IMR-90 (cell line): ENCODE results near the gene KRTAP21-2. TPM values are rescaled to one million over a fixed set of nuclear protein-coding genes. Genes with fewer than 3 reads are reported as not detected.

Experiments used
- ATAC-seq: fragments of 200-7000 bp; cut with Tn5 transposase; 2 replicates; pipeline ENCODE4 v1.9.1; 2020; ENCODE audit warnings: low read depth, mild to moderate bottlenecking, moderate library complexity
- Bru-seq: library from RNA; stranded (reverse); fragments of 400-500 nt; gene quantifications from one replicate; lab custom pipeline; 2021; lab: Mats Ljungman, UMichigan
- BruChase-seq, 2 experiments: library from RNA; stranded (reverse); fragments of 400-500 nt; gene quantifications; one replicate each; lab custom pipeline; 2021; lab: Mats Ljungman, UMichigan
- BruUV-seq: library from RNA; stranded (reverse); fragments of 400-500 nt; replicated peaks from 2 replicates; lab custom pipeline; 2021; lab: Mats Ljungman, UMichigan
- CTCF ChIA-PET: fragments of 300-600 bp; formaldehyde crosslinking; extraction: SDS; loops from one replicate; lab custom pipeline; 2021; ENCODE audit warnings: antibody characterized with exemption; lab: Yijun Ruan, JAX
- POLR2A ChIA-PET: fragments of 300-600 bp; sonication (Branson Sonifier 250); formaldehyde crosslinking; loops from one replicate; lab custom pipeline; 2022; ENCODE audit warnings: antibody characterized with exemption; ENCODE audit not compliant: unreplicated experiment; lab: Charles Lee
- DNase-seq: peaks from one replicate; pipeline ENCODE4 v3.0.0; 2013
- H2AFZ ChIP-seq: replicated peaks from 2 replicates; pipeline ENCODE3; 2013; ENCODE audit warnings: low read length, mild to moderate bottlenecking; ENCODE audit not compliant: poor library complexity
- H2AK5ac ChIP-seq: 2 replicates; pipeline ENCODE4 v1.6.1; 2013; ENCODE audit warnings: low read depth, low read length, inconsistent platforms
- H2AK9ac ChIP-seq: replicated peaks from 2 replicates; pipeline ENCODE3; 2013; ENCODE audit warnings: mild to moderate bottlenecking, low read depth, low read length, moderate library complexity; ENCODE audit not compliant: poor library complexity
- H2BK120ac ChIP-seq: 2 replicates; pipeline ENCODE4 v1.6.1; 2013; ENCODE audit warnings: low read depth, low read length, inconsistent platforms
- H2BK15ac ChIP-seq: 3 replicates; pipeline ENCODE4 v1.6.1; 2013; ENCODE audit warnings: low read depth, low read length, inconsistent platforms
- H2BK20ac ChIP-seq: 2 replicates; pipeline ENCODE4 v1.6.1; 2013; ENCODE audit warnings: low read depth, mild to moderate bottlenecking, inconsistent platforms, low read length, moderate library complexity
- H2BK5ac ChIP-seq: 2 replicates; pipeline ENCODE4 v1.6.1; 2013; ENCODE audit warnings: mild to moderate bottlenecking, low read depth, low read length, inconsistent platforms; ENCODE audit not compliant: poor library complexity, severe bottlenecking
- H3K14ac ChIP-seq: replicated peaks from 2 replicates; pipeline ENCODE4 v1.6.1; 2013; ENCODE audit warnings: low read depth, low read length, inconsistent platforms
- H3K18ac ChIP-seq: 2 replicates; pipeline ENCODE4 v1.6.1; 2013; ENCODE audit warnings: low read depth, low read length, control low read depth
- H3K23ac ChIP-seq: 2 replicates; pipeline ENCODE4 v1.6.1; 2013; ENCODE audit warnings: low read depth, low read length, inconsistent platforms
- H3K27ac ChIP-seq: 2 replicates; pipeline ENCODE4 v1.5.1; 2013; ENCODE audit warnings: mild to moderate bottlenecking, control low read depth, low read length; ENCODE audit not compliant: insufficient read depth
- H3K27me3 ChIP-seq: 2 replicates; pipeline ENCODE4 v1.6.1; 2013; ENCODE audit warnings: low read length; ENCODE audit not compliant: control insufficient read depth, insufficient read depth
- H3K36me3 ChIP-seq: 2 replicates; pipeline ENCODE4 v1.6.1; 2013; ENCODE audit warnings: low read length, mixed read lengths; ENCODE audit not compliant: control insufficient read depth, insufficient read depth
- H3K4ac ChIP-seq: 2 replicates; pipeline ENCODE4 v1.6.1; 2013; ENCODE audit warnings: low read depth, low read length, inconsistent platforms
- H3K4me1 ChIP-seq: 2 replicates; pipeline ENCODE4 v1.6.1; 2013; ENCODE audit warnings: low read length, mixed read lengths; ENCODE audit not compliant: control insufficient read depth, insufficient read depth
- H3K4me2 ChIP-seq: 2 replicates; pipeline ENCODE4 v1.6.1; 2013; ENCODE audit warnings: low read depth, mild to moderate bottlenecking, control low read depth, low read length, moderate library complexity
- H3K4me3 ChIP-seq: 2 replicates; pipeline ENCODE4 v1.5.1; 2013; ENCODE audit warnings: low read depth, mild to moderate bottlenecking, control low read depth, low read length, moderate library complexity; ENCODE audit not compliant: insufficient read depth
- H3K56ac ChIP-seq: 2 replicates; pipeline ENCODE4 v1.6.1; 2013; ENCODE audit warnings: low read length, inconsistent platforms; ENCODE audit not compliant: insufficient read depth; ENCODE audit errors: extremely low read depth
- H3K79me1 ChIP-seq, 2 experiments: 2 replicates each; pipeline ENCODE4 v1.6.1; 2013; ENCODE audit warnings: low read length in 2 of 2, inconsistent platforms in 1 of 2, low read depth in 1 of 2
- H3K9ac ChIP-seq: 2 replicates; pipeline ENCODE4 v1.6.1; 2013; ENCODE audit warnings: low read depth, low read length, control low read depth
- H3K9me1 ChIP-seq: 2 replicates; pipeline ENCODE4 v1.6.1; 2013; ENCODE audit warnings: low read length, inconsistent platforms; ENCODE audit not compliant: insufficient read depth
- H3K9me3 ChIP-seq: 2 replicates; pipeline ENCODE4 v1.6.1; 2013; ENCODE audit warnings: low read length; ENCODE audit not compliant: control insufficient read depth, insufficient read depth
- H4K20me1 ChIP-seq: 2 replicates; pipeline ENCODE4 v1.6.1; 2013; ENCODE audit warnings: low read length, inconsistent platforms; ENCODE audit not compliant: insufficient read depth
- H4K5ac ChIP-seq: 2 replicates; pipeline ENCODE4 v1.6.1; 2013; ENCODE audit warnings: mild to moderate bottlenecking, low read depth, low read length, control low read depth
- H4K8ac ChIP-seq, 2 experiments: 2 replicates each; pipeline ENCODE4 v1.6.1; 2013; ENCODE audit warnings: low read depth in 2 of 2, low read length in 2 of 2, control low read depth in 1 of 2, inconsistent platforms in 1 of 2
- H4K91ac ChIP-seq: 2 replicates; pipeline ENCODE4 v1.6.1; 2013; ENCODE audit warnings: low read depth, low read length, inconsistent platforms; ENCODE audit not compliant: insufficient read depth
- BHLHE40 ChIP-seq: fragments of 150-350 bp; IDR thresholded peaks from 2 replicates; pipeline ENCODE4 v1.6.1; 2016; ENCODE audit warnings: mild to moderate bottlenecking, low read depth, low read length
- MAFK ChIP-seq: IDR thresholded peaks from 2 replicates; pipeline ENCODE4 v1.6.1; 2012; ENCODE audit warnings: low read depth, low read length, improper control_type of control experiment
- MXI1 ChIP-seq: IDR thresholded peaks from 2 replicates; pipeline ENCODE4 v1.6.1; 2012; ENCODE audit warnings: low read depth, mild to moderate bottlenecking, low read length, moderate library complexity, borderline replicate concordance
- RAD21 ChIP-seq: IDR thresholded peaks from 2 replicates; pipeline ENCODE4 v1.6.1; 2012; ENCODE audit warnings: low read length, improper control_type of control experiment
- RCOR1 ChIP-seq: IDR thresholded peaks from 2 replicates; pipeline ENCODE4 v1.6.1; 2012; ENCODE audit warnings: mild to moderate bottlenecking, low read length, improper control_type of control experiment; ENCODE audit not compliant: insufficient replicate concordance
- RFX5 ChIP-seq: IDR thresholded peaks from 2 replicates; pipeline ENCODE4 v1.8.0; 2012; ENCODE audit warnings: low read depth, mild to moderate bottlenecking, low read length, moderate library complexity
- SMC3 ChIP-seq: fragments of 150-350 bp; IDR thresholded peaks from 2 replicates; pipeline ENCODE4 v1.6.1; 2016; ENCODE audit warnings: low read depth, mild to moderate bottlenecking, antibody characterized with exemption, low read length, moderate library complexity
- dilution Hi-C: fragments of 300-500 bp; cut with HindIII; formaldehyde crosslinking; loops from one replicate; pipeline ENCODE4 v1.14.3; 2018; ENCODE audit warnings: low sequenced_read_pairs; ENCODE audit not compliant: unreplicated experiment
- in situ Hi-C: fragments of 300-500 bp; cut with MboI; formaldehyde crosslinking; loops from 3 replicates; pipeline ENCODE4 v1.14.3; 2019; ENCODE audit warnings: low sequenced_read_pairs, inconsistent platforms, mixed read lengths
- intact Hi-C: fragments of 100-400 bp; cut with micrococcal nuclease; formaldehyde crosslinking; loops from 2 replicates; pipeline ENCODE4 v1.10.0; 2022
- long read RNA-seq: library from polyadenylated mRNA; unstranded; transcript quantifications from one replicate; pipeline ENCODE4 v2.0.0, GENCODE V29; 2021; ENCODE audit not compliant: unreplicated experiment
- polyA plus RNA-seq, 3 experiments: library from polyadenylated mRNA; depleted of rRNA; stranded (reverse); fragments of >200 nt; gene quantifications; 2 replicates each; pipeline ENCODE4 v1.2.3, GENCODE V29; 2012; ENCODE audit warnings: low replicate concordance in 1 of 3
- total RNA-seq: library from RNA; depleted of rRNA; stranded (reverse); fragments of >200 nt; gene quantifications from 2 replicates; pipeline ENCODE4 v1.2.3, GENCODE V29; 2012; rRNA removed
- TF ChIP-seq, protein P1 (sequence below): fragments of 150-350 bp; IDR thresholded peaks from 2 replicates; pipeline ENCODE4 v1.6.1; 2017; ENCODE audit warnings: mild to moderate bottlenecking, antibody characterized with exemption, low read length, low read depth
- TF ChIP-seq, protein P2 (sequence below): conservative IDR thresholded peaks from 2 replicates; pipeline ENCODE4 v1.5.1; 2012; ENCODE audit warnings: mild to moderate bottlenecking, low read depth, low read length, improper control_type of control experiment
- TF ChIP-seq, protein P3 (sequence below): fragments of 150-350 bp; IDR thresholded peaks from 2 replicates; pipeline ENCODE4 v1.6.1; 2016; ENCODE audit warnings: low read depth, mild to moderate bottlenecking, low read length, moderate library complexity, borderline replicate concordance

The KRTAP21-2 gene
- total RNA-seq (not detected in 2 replicates), polyA plus RNA-seq (2012; rRNA removed) (not detected in 2 replicates), Bru-seq, nascent RNA (not detected), BruChase-seq, experiment 1, labeled RNA remaining after a 6-hour chase (not detected), BruChase-seq, experiment 2, labeled RNA remaining after a 2-hour chase (not detected)
- not detected in 2 replicates for polyA plus RNA-seq (2012; cell fraction: cytosol; rRNA removed)
- polyA plus RNA-seq (2012; cell fraction: nucleus; rRNA removed; ENCODE audit: low replicate concordance): not detected in 2 replicates
- long read RNA-seq: 0 reads

DNA sequence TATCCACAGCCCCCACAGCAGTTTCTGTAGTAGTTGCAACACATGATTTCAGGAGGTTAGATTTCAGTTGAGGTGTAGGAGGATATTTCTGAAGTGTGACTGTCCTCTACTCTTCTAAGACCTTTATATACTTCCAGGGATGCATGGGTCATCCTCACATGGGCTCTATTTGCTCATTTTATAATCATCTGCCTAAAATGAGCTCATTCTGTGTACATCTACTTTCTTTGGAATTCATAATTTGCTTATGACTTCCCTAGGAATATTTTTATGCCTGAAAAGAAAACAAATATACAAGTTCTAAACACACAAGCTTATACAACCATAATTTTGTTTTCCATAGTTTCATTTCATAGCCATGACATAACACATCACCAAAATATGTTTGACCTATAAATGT lies at the start of gene KRTAP21-2:
TSS of gene KRTAP21-2 (minus strand) at position 101 of the 400 bp plus-strand sequence. CDS start at position 44, 57 bp downstream.
- no peak within 1 kb of the TSS for H4K8ac ChIP-seq
- no peak within 1 kb of the TSS for H2BK15ac ChIP-seq
- no peaks in the 10 kb centered on the region for H3K27me3 ChIP-seq
- ATAC-seq (no peak), DNase-seq (no peak)
- H3K14ac ChIP-seq: no peak within 1 kb of the TSS
- H3K27ac ChIP-seq: no peak within 1 kb of the TSS
- no peak within 1 kb of the TSS for H3K4me3 ChIP-seq
- H4K20me1 ChIP-seq: no peaks in the 10 kb centered on the region
- H3K4me2 ChIP-seq: no peak within 1 kb of the TSS
- H3K23ac ChIP-seq: no peak within 1 kb of the TSS
- H3K18ac ChIP-seq: no peak within 1 kb of the TSS
- no peak within 1 kb of the TSS for H3K9ac ChIP-seq
- H2AK9ac ChIP-seq: no peak within 1 kb of the TSS
- H2BK5ac ChIP-seq: no peak within 1 kb of the TSS
- ChIA-PET POLR2A (no interaction called here), CTCF (no interaction called here)
- no peaks in the 10 kb centered on the region for H3K79me1 ChIP-seq
- in situ Hi-C loops (no loop called here), dilution Hi-C loops (no loop called here), intact Hi-C loops (no loop called here)
- no peak within 1 kb of the TSS for H2BK120ac ChIP-seq
- H3K9me3 ChIP-seq: peaks cover 7% of the 10 kb centered on the region
- no peak within 1 kb of the TSS for H4K5ac ChIP-seq
- no peak within 1 kb of the TSS for H3K4ac ChIP-seq
- H4K91ac ChIP-seq: no peak within 1 kb of the TSS
- H3K36me3 ChIP-seq: no peaks in the 10 kb centered on the region
- TF ChIP-seq, protein P1, sequence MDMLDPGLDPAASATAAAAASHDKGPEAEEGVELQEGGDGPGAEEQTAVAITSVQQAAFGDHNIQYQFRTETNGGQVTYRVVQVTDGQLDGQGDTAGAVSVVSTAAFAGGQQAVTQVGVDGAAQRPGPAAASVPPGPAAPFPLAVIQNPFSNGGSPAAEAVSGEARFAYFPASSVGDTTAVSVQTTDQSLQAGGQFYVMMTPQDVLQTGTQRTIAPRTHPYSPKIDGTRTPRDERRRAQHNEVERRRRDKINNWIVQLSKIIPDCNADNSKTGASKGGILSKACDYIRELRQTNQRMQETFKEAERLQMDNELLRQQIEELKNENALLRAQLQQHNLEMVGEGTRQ: no peak
- no peak for TF ChIP-seq MXI1
- no peak for TF ChIP-seq SMC3
- no peak for TF ChIP-seq RAD21
- TF ChIP-seq MAFK: no peak
- TF ChIP-seq, protein P2, sequence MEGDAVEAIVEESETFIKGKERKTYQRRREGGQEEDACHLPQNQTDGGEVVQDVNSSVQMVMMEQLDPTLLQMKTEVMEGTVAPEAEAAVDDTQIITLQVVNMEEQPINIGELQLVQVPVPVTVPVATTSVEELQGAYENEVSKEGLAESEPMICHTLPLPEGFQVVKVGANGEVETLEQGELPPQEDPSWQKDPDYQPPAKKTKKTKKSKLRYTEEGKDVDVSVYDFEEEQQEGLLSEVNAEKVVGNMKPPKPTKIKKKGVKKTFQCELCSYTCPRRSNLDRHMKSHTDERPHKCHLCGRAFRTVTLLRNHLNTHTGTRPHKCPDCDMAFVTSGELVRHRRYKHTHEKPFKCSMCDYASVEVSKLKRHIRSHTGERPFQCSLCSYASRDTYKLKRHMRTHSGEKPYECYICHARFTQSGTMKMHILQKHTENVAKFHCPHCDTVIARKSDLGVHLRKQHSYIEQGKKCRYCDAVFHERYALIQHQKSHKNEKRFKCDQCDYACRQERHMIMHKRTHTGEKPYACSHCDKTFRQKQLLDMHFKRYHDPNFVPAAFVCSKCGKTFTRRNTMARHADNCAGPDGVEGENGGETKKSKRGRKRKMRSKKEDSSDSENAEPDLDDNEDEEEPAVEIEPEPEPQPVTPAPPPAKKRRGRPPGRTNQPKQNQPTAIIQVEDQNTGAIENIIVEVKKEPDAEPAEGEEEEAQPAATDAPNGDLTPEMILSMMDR: no peak
- no peak for TF ChIP-seq RCOR1
- no peak for TF ChIP-seq RFX5
- no peak for TF ChIP-seq BHLHE40
- TF ChIP-seq, protein P3, sequence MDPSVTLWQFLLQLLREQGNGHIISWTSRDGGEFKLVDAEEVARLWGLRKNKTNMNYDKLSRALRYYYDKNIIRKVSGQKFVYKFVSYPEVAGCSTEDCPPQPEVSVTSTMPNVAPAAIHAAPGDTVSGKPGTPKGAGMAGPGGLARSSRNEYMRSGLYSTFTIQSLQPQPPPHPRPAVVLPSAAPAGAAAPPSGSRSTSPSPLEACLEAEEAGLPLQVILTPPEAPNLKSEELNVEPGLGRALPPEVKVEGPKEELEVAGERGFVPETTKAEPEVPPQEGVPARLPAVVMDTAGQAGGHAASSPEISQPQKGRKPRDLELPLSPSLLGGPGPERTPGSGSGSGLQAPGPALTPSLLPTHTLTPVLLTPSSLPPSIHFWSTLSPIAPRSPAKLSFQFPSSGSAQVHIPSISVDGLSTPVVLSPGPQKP: no peak
- BruUV-seq: no TSS peak
- H3K4me1 ChIP-seq: no peaks in the 10 kb centered on the region
- no peak within 1 kb of the TSS for H2AFZ ChIP-seq
- no peak within 1 kb of the TSS for H2BK20ac ChIP-seq
- H3K56ac ChIP-seq: no peak within 1 kb of the TSS
- no peaks in the 10 kb centered on the region for H3K9me1 ChIP-seq
- H2AK5ac ChIP-seq: no peak within 1 kb of the TSS
